Inferior parietal cortex (tissue), 1 donor: ENCODE measurements around the gene KCMF1.

Experiments used
- DNase-seq: peaks from one replicate; pipeline ENCODE4 v3.0.0-alpha.2; 2016; ENCODE audit errors: extremely low spot score

Gene KCMF1

DNA sequence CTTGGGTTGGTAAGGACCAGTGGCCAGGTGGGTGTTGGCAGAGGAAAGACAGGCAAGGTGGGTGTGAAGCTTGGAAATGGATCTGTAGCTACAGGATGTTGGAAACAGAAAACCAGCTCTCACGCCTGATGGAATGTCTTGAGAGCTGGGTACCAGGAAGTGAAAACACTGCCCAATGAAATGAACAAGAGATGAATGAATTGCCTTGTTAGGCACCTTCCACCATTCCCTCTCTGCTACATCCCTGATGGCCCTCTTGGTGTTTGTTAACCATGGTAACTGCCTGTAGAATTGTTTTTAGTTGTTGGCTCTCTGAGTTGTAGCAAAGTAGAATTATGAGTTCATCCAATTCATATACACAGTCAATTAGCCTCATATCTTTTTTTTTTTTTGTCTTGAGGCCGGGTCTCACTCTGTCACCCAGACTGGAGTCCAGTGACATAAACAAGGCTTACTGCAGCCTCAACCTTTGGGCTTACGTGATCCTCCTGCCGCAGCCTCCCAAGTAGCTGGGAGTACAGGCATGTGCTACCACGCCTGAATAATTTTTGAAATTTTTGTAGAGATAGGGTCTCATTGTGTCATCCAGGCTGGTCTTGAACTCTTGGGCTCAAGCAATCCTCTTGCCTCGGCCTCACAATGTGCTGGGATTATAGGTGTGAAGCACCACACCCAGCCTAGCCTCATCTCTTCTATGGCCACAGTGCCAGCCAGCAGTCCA, 9.5 kb downstream of the KCMF1 start:
- DNase-seq: no peak

- DNase-seq: no peak
Observed at GRCh38 chr2:84986018-84986417, 15.1 kb downstream of the KCMF1 start.

- DNase-seq: no peak
Observed at GRCh38 chr2:84989422-84989821, 18.5 kb downstream of the KCMF1 start.

DNA sequence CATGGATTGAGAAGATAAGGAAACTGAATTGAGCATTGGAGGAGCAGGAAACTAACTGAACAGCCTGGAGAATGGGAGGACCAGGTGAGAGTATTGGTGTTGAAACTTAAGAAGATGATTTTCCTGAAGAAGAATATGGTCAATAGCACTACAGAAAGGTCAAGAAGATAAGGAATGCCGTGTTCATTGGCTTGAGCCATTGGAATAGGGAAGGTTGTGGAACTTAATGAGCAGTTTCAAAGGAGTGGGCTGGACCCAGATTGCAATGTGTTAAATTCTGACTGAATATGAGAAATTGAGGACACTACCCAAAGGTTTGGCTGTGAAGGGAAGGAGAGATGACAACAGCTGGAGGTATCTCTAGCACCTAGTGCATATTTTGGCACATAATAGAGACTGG, 19.0 kb downstream of the KCMF1 start:
- no peak for DNase-seq

GRCh38 chr2:84991404-84992160, 20.6 kb downstream of the KCMF1 start:
- DNase-seq: no peak

GRCh38 chr2:84995826-84996225, 24.9 kb downstream of the KCMF1 start:
- DNase-seq: no peak

GRCh38 chr2:84996909-84997308, 25.9 kb downstream of the KCMF1 start:
- DNase-seq: no peak

DNA sequence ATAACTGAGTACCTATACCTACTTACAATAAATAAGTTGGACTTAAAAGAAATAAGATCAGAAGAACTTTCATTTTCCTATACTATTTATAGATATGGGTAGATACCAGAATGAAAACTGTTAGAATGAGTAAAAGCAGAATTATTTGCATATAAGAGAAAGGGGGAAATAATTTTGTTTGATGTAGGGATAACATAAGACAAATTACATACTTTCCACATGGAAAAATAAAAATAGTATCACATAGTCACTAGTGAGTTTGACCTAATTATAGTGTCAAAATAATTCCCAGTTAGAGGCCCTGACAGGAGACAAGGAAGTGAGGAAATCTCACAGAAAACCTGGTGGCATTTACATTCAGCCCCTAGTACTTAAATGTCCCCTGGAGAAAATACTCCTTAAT, 28.6 kb downstream of the KCMF1 start:
- no peak for DNase-seq

DNA sequence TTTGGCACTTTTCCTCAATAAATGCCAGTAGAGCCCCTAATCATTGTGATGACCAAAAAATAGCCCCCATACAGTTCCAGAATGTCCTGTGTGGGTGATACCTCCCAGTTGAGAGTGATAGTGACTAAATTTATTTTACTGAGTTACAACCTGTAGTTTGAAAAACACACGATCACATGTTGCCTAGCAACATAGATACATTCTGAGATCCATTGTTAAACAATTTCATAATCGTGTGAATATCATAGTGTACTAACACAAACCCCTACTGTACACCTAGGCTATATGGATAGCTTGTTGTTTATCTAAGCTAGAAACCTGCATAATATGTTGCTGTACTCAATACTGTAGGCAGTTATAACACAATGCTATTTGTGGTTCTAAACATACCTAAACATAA, 30.6 kb downstream of the KCMF1 start:
- no peak for DNase-seq

DNA sequence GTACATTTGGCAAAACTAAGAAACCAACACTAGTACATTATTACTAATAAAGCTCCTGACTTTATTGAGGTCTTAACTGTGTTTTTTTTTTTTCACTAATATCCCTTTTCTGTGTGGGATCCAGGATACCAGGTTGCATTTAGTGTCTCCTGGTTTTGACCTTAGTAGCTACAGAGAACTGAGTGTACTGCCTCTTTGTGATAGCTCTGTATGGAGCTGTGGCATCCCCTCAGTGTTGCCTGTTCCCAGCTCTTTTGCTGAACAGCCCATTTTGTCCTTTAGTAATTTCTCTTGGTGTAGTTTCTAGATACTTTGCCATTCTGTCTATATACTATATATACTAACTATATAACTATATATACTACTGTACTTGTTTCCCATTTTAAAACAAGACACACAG, 31.6 kb downstream of the KCMF1 start:
- DNase-seq: no peak

DNA sequence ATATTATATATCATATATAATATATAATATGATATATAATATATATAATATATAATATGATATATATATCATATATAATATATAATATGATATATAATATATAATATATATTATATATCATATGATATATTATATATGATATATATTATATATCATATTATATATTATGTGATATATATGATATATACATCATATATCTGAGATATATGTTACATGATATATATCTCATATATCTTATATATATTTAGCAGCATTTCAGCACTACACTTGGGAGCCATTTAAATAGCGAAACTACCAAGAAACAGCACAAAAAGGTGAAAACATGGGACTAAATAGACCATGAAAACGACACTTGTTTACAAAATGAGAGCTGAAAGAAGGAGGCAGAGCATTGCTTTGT, 37.3 kb downstream of the KCMF1 start:
- DNase-seq: no peak

- no peak for DNase-seq
Observed at GRCh38 chr2:85009019-85009618, 38.2 kb downstream of the KCMF1 start.

GRCh38 chr2:85010404-85010803, 39.4 kb downstream of the KCMF1 start:
- no peak for DNase-seq

DNA sequence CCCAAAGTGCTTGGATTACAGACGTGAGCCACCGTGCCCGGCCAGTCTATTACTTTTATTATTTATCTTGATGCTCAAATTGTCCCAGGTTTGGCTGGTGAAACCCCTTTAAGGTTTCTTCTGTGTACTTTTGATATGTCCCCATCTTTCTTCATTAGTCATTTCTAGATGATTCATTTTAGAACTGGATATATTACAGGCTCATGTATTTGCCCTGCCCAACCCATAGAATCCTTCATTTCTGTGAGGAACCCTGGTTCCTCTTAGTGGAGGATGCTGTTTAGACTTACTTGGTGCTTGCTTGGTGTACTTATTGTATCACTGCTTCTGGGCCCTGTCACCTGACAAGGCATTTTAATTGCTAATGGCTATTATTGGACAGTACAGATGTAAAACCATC, 40.1 kb downstream of the KCMF1 start:
- DNase-seq: no peak

DNA sequence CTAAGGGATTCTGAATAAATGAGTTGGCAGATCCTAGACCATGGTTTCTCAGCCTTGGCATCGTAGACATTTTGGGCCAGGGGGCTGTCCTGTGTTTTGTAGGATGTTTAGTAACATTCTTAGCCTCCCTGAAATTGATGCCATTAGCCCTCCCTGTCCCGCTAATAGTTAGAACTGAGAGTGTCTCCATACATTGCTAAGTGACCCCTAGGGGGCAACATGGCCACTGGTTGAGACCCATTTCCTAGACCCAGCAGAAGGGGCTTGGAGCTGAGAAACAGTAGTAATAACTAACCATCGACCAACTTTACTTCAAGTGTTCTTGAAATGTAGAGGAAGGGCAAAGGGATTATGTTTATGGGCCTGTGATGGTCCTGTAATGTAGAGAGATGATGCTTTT, 40.8 kb downstream of the KCMF1 start:
- DNase-seq: no peak

GRCh38 chr2:85012431-85012830, 41.5 kb downstream of the KCMF1 start:
- DNase-seq: no peak

DNA sequence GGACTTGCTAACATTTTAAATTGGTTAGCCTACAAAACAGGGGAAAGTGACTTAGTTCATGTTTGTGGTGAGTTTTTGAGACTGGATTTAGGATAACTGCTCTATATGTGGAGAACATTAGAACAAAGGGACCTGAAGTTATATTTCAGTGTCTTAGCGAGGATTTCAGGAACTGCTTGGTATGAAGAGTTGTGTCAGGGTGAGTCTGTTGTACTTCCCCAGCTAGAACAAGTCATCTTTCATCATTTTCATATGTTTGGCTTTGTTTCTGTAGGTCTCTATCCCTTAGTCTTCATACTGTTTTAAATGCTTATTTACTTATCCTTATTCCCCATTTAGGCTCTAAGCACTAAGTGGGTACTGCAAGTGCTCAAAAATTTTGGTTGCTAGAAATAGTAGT, 41.9 kb downstream of the KCMF1 start:
- no peak for DNase-seq

DNA sequence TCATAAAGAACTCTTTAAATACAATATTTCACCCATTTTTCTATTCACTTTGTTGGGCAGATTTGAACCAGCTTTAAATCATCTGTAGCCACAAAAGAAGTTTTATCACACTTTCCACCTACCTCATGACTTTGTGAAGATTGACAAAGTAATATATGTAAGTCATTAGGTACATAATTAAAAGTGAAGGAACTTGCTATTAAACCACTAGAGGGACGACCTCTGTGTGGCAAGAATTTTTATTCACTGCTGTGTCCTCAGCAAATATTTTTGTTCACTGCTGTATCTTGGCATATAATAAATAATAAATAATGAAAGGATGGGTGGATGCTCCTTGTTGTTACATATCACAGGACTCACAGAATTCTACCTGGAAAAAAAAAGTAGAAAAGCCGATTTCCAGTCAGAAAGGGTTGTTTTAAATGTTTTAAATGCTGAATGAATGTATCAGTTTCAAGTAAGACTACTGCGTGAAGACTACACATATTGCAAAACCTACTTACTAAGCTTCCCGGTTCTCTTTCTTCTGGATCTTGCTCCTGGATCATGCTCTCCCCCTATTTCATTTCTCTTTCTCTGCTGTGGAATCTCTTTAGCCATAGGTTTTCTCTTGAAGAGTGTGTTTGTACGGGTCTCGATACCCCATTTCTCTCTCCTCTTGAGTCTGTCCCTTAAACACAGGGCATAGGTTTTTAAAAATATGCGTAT, 44.8 kb downstream of the KCMF1 start:
- DNase-seq: no peak

- DNase-seq: no peak
Observed at GRCh38 chr2:85016446-85016845, 45.5 kb downstream of the KCMF1 start.

- DNase-seq: peak; percentile 57
Observed at GRCh38 chr2:85017411-85018048, 46.6 kb downstream of the KCMF1 start.

DNA sequence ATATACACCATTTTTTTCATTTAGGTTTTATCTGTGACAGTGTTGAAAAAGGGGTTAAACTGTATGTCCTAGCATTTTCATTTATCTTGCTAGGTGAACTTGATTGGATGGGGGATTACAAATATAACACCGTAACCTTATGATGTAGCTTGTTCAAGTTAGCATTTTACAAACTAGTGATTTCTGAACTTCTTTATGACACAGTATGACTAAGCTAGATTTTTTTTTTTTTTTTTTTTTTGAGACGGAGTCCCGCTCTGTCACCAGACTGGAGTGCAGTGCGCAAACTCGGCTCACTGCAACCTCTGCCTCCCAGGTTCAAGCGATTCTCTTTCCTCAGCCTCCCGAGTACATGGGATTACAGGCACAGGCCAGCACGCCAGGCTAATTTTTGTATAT, 47.1 kb downstream of the KCMF1 start:
- no peak for DNase-seq

DNA sequence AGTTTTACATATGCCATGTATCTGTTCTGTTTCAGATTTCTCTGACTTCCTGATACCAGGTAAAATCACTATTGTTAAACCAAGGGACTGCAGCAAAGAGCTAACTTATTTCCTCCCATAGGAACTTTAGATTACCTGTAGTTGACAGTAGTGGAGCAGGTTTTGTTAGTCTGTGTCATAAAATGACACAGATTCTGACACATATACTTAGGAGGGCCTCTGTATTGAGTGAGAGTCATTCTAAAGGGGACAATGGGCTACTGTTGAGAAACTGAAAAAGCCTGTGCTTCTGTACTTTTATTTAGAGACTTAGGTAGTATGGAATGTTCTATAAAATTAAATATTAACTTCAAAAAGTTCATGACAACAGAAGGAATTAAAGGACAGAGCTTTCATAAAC, 48.2 kb downstream of the KCMF1 start:
- DNase-seq: no peak
